Subcutaneous adipose tissue (tissue), 4 donors: Measurements from ENCODE around the gene TOX2. TPM values are rescaled to one million over a fixed set of nuclear protein-coding genes. Genes with fewer than 3 reads are reported as not detected.

Source experiments
- CTCF ChIP-seq: fragments of 450-650 bp; IDR thresholded peaks from one replicate; pipeline ENCODE4 v1.5.1; 2016; ENCODE audit warnings: low read depth, mild to moderate bottlenecking, control low read depth, antibody characterized with exemption, moderate library complexity
- total RNA-seq, 4 donors: library from RNA; depleted of rRNA; stranded (reverse); fragments of >200 nt; gene quantifications; one replicate each; pipeline ENCODE4 v1.1.0, GENCODE V29; 2016

Gene TOX2
- total RNA-seq, 4 donors from 2014 or later: 2.6 to 8.1 (median 3.1) TPM; not detected in 1

GRCh38 chr20:44106615-44107014 is 192.0 kb downstream of the TOX2 start:
- no peak for TF ChIP-seq CTCF

- TF ChIP-seq CTCF: no peak
These were observed 195.3 kb downstream of the TOX2 start for GRCh38 chr20:44109951-44110361.

GRCh38 chr20:44110816-44111568 is 196.3 kb downstream of the TOX2 start:
- no peak for TF ChIP-seq CTCF

GRCh38 chr20:44111712-44112335 is 197.2 kb downstream of the TOX2 start:
- TF ChIP-seq CTCF: no peak

- no peak for TF ChIP-seq CTCF
These were observed 197.8 kb downstream of the TOX2 start for GRCh38 chr20:44112456-44112855.

GRCh38 chr20:44112889-44113617 is 198.4 kb downstream of the TOX2 start:
- no peak for TF ChIP-seq CTCF
